ENCODE data around the gene TBC1D22A.
A peak's percentile ranks its signal among the peaks of the same experiment; 100 is the strongest.

TBC1D22A gene

GRCh38 chr22:46963672-46964545, 201.5 kb downstream of the TBC1D22A start:
- DNase-seq (ENCODE audit: extremely low spot score, insufficient read length, low read depth) (no peak), FAIRE-seq (no peak)

- FAIRE-seq (no peak), DNase-seq (ENCODE audit: extremely low spot score, insufficient read length, low read depth) (no peak)
Measured at GRCh38 chr22:46964773-46965550, 202.5 kb downstream of the TBC1D22A start.

GRCh38 chr22:46965555-46966494, 203.4 kb downstream of the TBC1D22A start:
- FAIRE-seq (no peak), DNase-seq (ENCODE audit: extremely low spot score, insufficient read length, low read depth) (no peak)

GRCh38 chr22:46966495-46966845, 204.0 kb downstream of the TBC1D22A start:
- no peak for FAIRE-seq
- DNase-seq (ENCODE audit: extremely low spot score, insufficient read length, low read depth), result no peak

GRCh38 chr22:46966846-46967245, 204.4 kb downstream of the TBC1D22A start:
- FAIRE-seq, result no peak

GRCh38 chr22:46967445-46968358, 205.3 kb downstream of the TBC1D22A start:
- FAIRE-seq, result no peak

More at GRCh38 chr22:46966846-46967245, 204.4 kb downstream of the TBC1D22A start:
- DNase-seq (ENCODE audit: extremely low spot score, insufficient read length, low read depth), result no peak

GRCh38 chr22:46968359-46968740, 205.9 kb downstream of the TBC1D22A start:
- DNase-seq (ENCODE audit: extremely low spot score, insufficient read length, low read depth), result no peak
- no peak for FAIRE-seq

More at GRCh38 chr22:46967445-46968358, 205.3 kb downstream of the TBC1D22A start:
- no peak for DNase-seq (ENCODE audit: extremely low spot score, insufficient read length, low read depth)

GRCh38 chr22:46968848-46969247, 206.4 kb downstream of the TBC1D22A start:
- DNase-seq (ENCODE audit: extremely low spot score, insufficient read length, low read depth) (no peak), FAIRE-seq (no peak)

GRCh38 chr22:46969491-46969890, 207.0 kb downstream of the TBC1D22A start:
- FAIRE-seq (peak; percentile 81), DNase-seq (ENCODE audit: extremely low spot score, insufficient read length, low read depth) (peak; percentile 72)

GRCh38 chr22:46969961-46970360, 207.5 kb downstream of the TBC1D22A start:
- DNase-seq (ENCODE audit: extremely low spot score, insufficient read length, low read depth), result no peak
- no peak for FAIRE-seq

GRCh38 chr22:46970411-46971098, 208.1 kb downstream of the TBC1D22A start:
- DNase-seq (ENCODE audit: extremely low spot score, insufficient read length, low read depth) (no peak), FAIRE-seq (no peak)

- FAIRE-seq, result no peak
- DNase-seq (ENCODE audit: extremely low spot score, insufficient read length, low read depth), result no peak
Measured at GRCh38 chr22:46971099-46971763, 208.8 kb downstream of the TBC1D22A start.

GRCh38 chr22:46971764-46972125, 209.3 kb downstream of the TBC1D22A start:
- FAIRE-seq, result no peak
- no peak for DNase-seq (ENCODE audit: extremely low spot score, insufficient read length, low read depth)

GRCh38 chr22:46972256-46972655, 209.8 kb downstream of the TBC1D22A start:
- FAIRE-seq (no peak), DNase-seq (ENCODE audit: extremely low spot score, insufficient read length, low read depth) (no peak)

GRCh38 chr22:46972901-46973831, 210.7 kb downstream of the TBC1D22A start:
- DNase-seq (ENCODE audit: extremely low spot score, insufficient read length, low read depth) (no peak), FAIRE-seq (no peak)

- DNase-seq (ENCODE audit: extremely low spot score, insufficient read length, low read depth) (no peak), FAIRE-seq (no peak)
Measured at GRCh38 chr22:46974077-46974476, 211.6 kb downstream of the TBC1D22A start.
